Right lobe of liver (tissue), 6 donors: ENCODE results near the gene SLC35F4. TPM values are rescaled to one million over a fixed set of nuclear protein-coding genes. Genes with fewer than 3 reads are reported as not detected.

Source experiments
- ATAC-seq, 4 donors: fragments of 200-7000 bp; cut with Tn5 transposase; one replicate each; pipeline ENCODE4 v1.9.1; 2020; ENCODE audit warnings: mild to moderate bottlenecking in 4 of 4, moderate library complexity in 4 of 4
- DNase-seq, 3 donors: peaks; one replicate each; pipeline ENCODE4 v3.0.0-alpha.2; 2020
- H3K27ac ChIP-seq, 3 donors: fragments of 200-600 bp; one replicate each; pipeline ENCODE4 v1.8.0; 2022
- H3K27me3 ChIP-seq, 2 donors: fragments of 200-600 bp; one replicate each; pipeline ENCODE4 v1.8.0; 2022
- H3K36me3 ChIP-seq, 4 donors: fragments of 200-600 bp; sonication (generic) in 1 of 4; one replicate each; pipeline versions ENCODE4 v1.5.1 to v1.8.0; 2017 to 2022; ENCODE audit warnings: control low read depth in 1 of 4
- H3K4me1 ChIP-seq, 4 donors: fragments of 200-600 bp; sonication (generic) in 1 of 4; one replicate each; pipeline versions ENCODE4 v1.5.1 to v1.8.0; 2017 to 2022; ENCODE audit warnings: control low read depth in 1 of 4
- H3K4me3 ChIP-seq, 3 donors: fragments of 200-600 bp; one replicate each; pipeline ENCODE4 v1.8.0; 2022
- H3K9me3 ChIP-seq, 4 donors: fragments of 200-600 bp; sonication (generic) in 1 of 4; one replicate each; pipeline versions ENCODE4 v1.5.1 to v1.8.0; 2017 to 2022; ENCODE audit warnings: control low read depth in 1 of 4
- CTCF ChIP-seq, 4 donors: fragments of 200-600 bp in 3 of 4; fragments of 450-650 bp in 1 of 4; IDR thresholded peaks; one replicate each; pipeline versions ENCODE4 v1.5.1 to v1.8.0; 2016 to 2022; ENCODE audit warnings: antibody characterized with exemption in 4 of 4, mild to moderate bottlenecking in 2 of 4
- POLR2A ChIP-seq: fragments of 450-650 bp; IDR thresholded peaks from one replicate; pipeline ENCODE4 v1.6.1; 2017; ENCODE audit warnings: antibody characterized with exemption, mild to moderate bottlenecking
- WGBS: methylation state at CpG from one replicate; pipeline ENCODE4 v1.1.6; 2018; ENCODE audit warnings: low coverage, low lambda C conversion rate; ENCODE audit not compliant: insufficient coverage; ENCODE audit errors: missing lambda C conversion rate; 5-methylcytosine and 5-hydroxymethylcytosine counted together
- intact Hi-C, 2 donors: fragments of 100-400 bp; cut with DNase I; formaldehyde crosslinking; loops; one replicate each; pipeline versions ENCODE4 v1.11.2 to v1.14.1; 2022
- total RNA-seq, 6 experiments: library from RNA; depleted of rRNA in 2 of 6; stranded (reverse); fragments of >200 nt in 2 of 6; fragmentation: NEBNext Ultra II Directional in 3 of 6; extraction: Animal tissue kit (Norgen Biotek cat#: 25700) in 3 of 6; gene quantifications; one replicate each; pipeline versions ENCODE4 v1.1.0 to v1.2.4, GENCODE V29; 2016 to 2023
- donor health status: DM: no; HTN: yes; CAD: no.
- donor health status: DM: no; HTN: no; CAD: no.
- donor health status: DM: no; HTN: no; CAD: no.
- donor health status: DM: no; HTN: yes; CAD: no.
- donor health status: DM: no; HTN: yes; CAD: no.

Gene SLC35F4
- total RNA-seq, 6 experiments from 2014 or later = not detected

- 62% methylated on average over 2 of the region's 2 CpGs for WGBS
Observed at GRCh38 chr14:57820581-57820980, 45.3 kb downstream of the SLC35F4 start.

GRCh38 chr14:57818511-57818910, 47.4 kb downstream of the SLC35F4 start:
- 13% methylated on average over 1 of the region's 1 CpG for WGBS
- DNase-seq (no peak), ATAC-seq (no peak)
- intact Hi-C loops = no loop called here
- no peaks in the 10 kb centered on the region for H3K4me1 ChIP-seq
- no peak overlapping the region for H3K27ac ChIP-seq
- H3K36me3 ChIP-seq = no peaks in the 10 kb centered on the region
- H3K9me3 ChIP-seq = no peaks in the 10 kb centered on the region
- no peaks in the 10 kb centered on the region for H3K27me3 ChIP-seq
- TF ChIP-seq POLR2A (no peak), CTCF (IDR thresholded peaks at IDR 0.05) (no peak)
- no peak overlapping the region for H3K4me3 ChIP-seq

More at GRCh38 chr14:57820581-57820980, 45.3 kb downstream of the SLC35F4 start:
- Histone ChIP-seq H3K4me3 (no peak overlapping the region), H3K9me3 (no peaks in the 10 kb centered on the region), H3K27me3 (no peaks in the 10 kb centered on the region), H3K36me3 (no peaks in the 10 kb centered on the region), H3K4me1 (no peaks in the 10 kb centered on the region), H3K27ac (no peak overlapping the region)
- no peak for ATAC-seq
- intact Hi-C loops = no loop called here
- no peak for TF ChIP-seq CTCF (IDR thresholded peaks at IDR 0.05)
- TF ChIP-seq POLR2A = no peak
- DNase-seq = no peak

DNA sequence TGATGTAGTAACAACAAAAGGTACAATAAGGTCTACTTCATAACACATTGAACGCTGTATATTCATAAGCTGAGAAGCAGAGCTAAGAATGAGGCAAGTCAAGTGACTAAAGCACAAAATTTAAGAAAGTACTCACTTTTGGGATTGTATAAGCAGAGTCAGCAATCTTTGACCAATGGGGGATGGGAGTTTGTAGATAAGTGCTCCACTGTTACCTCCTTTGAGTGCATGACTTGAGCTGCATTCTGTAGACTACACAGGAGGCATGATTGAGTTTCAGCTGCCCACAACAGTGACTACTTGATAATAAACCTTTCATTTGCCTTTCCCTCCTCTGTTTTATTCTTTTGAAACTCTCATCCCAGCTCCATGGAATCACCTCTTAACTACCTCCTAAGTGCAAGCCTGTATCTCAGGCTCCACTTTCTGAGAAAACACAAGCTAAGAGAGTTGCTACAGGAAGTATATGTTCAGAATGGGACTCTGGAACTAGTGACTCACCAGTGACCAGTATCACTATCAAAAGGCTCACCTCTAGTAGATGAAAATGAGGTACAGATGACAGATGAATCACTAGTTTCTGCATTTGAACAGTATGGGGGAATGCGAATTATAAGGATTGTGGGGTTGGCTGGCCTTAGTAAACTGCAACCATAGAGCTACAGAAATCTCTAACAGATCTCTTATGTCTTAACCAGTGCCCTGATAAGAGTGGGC, 49.2 kb downstream of the SLC35F4 start:
- 52% methylated on average over 2 of the region's 2 CpGs for WGBS
- Histone ChIP-seq H3K4me1 (no peaks in the 10 kb centered on the region), H3K9me3 (no peaks in the 10 kb centered on the region), H3K27me3 (no peaks in the 10 kb centered on the region), H3K36me3 (no peaks in the 10 kb centered on the region), H3K4me3 (no peak overlapping the region), H3K27ac (no peak overlapping the region)
- intact Hi-C loops = no loop called here
- DNase-seq (no peak), ATAC-seq (no peak)
- TF ChIP-seq POLR2A (no peak), CTCF (IDR thresholded peaks at IDR 0.05) (no peak)

- no peak for ATAC-seq
- no peak for DNase-seq
- H3K36me3 ChIP-seq = no peaks in the 10 kb centered on the region
- no peak overlapping the region for H3K27ac ChIP-seq
- H3K4me3 ChIP-seq = no peak overlapping the region
- no peaks in the 10 kb centered on the region for H3K9me3 ChIP-seq
- H3K27me3 ChIP-seq = no peaks in the 10 kb centered on the region
- intact Hi-C loops = no loop called here
- TF ChIP-seq CTCF (IDR thresholded peaks at IDR 0.05) = no peak
- TF ChIP-seq POLR2A = no peak
- WGBS = 59% methylated on average over 4 of the region's 4 CpGs
- H3K4me1 ChIP-seq = no peaks in the 10 kb centered on the region
Observed at GRCh38 chr14:57814726-57815125, 51.2 kb downstream of the SLC35F4 start.
